Calu3 (cell line): Measurements from ENCODE around the gene ZIM2. TPM values are rescaled to one million over a fixed set of nuclear protein-coding genes. Genes with fewer than 3 reads are reported as not detected.

ENCODE experiments used
- BruUV-seq: library from RNA; stranded (reverse); fragments of 400-500 nt; replicated peaks from 2 replicates; lab custom pipeline; 2021; lab: Mats Ljungman, UMichigan
- CTCF ChIA-PET: fragments of 300-600 bp; sonication (Branson Sonifier 250); formaldehyde crosslinking; loops from one replicate; lab custom pipeline; 2022; ENCODE audit warnings: antibody characterized with exemption; lab: Charles Lee
- DNase-seq: peaks from one replicate; pipeline ENCODE4 v3.0.0; 2022
- H3K27ac Mint-ChIP-seq: one replicate; pipeline ENCODE4 v1.8.0; 2022; ENCODE audit warnings: mixed read lengths; ENCODE audit not compliant: unreplicated experiment
- H3K27me3 Mint-ChIP-seq: one replicate; pipeline ENCODE4 v1.8.0; 2022; ENCODE audit warnings: mixed read lengths; ENCODE audit not compliant: unreplicated experiment
- H3K36me3 Mint-ChIP-seq: one replicate; pipeline ENCODE4 v1.8.0; 2022; ENCODE audit warnings: mild to moderate bottlenecking, moderate library complexity, mixed read lengths; ENCODE audit not compliant: insufficient read depth, unreplicated experiment
- H3K4me1 Mint-ChIP-seq: one replicate; pipeline ENCODE4 v1.8.0; 2022; ENCODE audit warnings: mild to moderate bottlenecking, low read depth, mixed read lengths; ENCODE audit not compliant: unreplicated experiment
- H3K4me3 Mint-ChIP-seq: one replicate; pipeline ENCODE4 v1.8.0; 2022; ENCODE audit warnings: mild to moderate bottlenecking, low read depth, moderate library complexity, mixed read lengths; ENCODE audit not compliant: unreplicated experiment
- H3K9me3 Mint-ChIP-seq: one replicate; pipeline ENCODE4 v1.8.0; 2022; ENCODE audit warnings: low read depth, mixed read lengths; ENCODE audit not compliant: unreplicated experiment
- intact Hi-C: fragments of 100-400 bp; cut with micrococcal nuclease; formaldehyde crosslinking; loops from one replicate; pipeline ENCODE4 v1.10.0; 2022; ENCODE audit not compliant: unreplicated experiment
- total RNA-seq: library from RNA; stranded (reverse); gene quantifications from 2 replicates; pipeline ENCODE4 v1.2.3, GENCODE V29; 2022
- TF ChIP-seq, protein P1 (sequence below): fragments of 200-600 bp; IDR thresholded peaks from one replicate; pipeline ENCODE4 v1.8.0; 2022; ENCODE audit warnings: antibody characterized with exemption; ENCODE audit not compliant: unreplicated experiment

The ZIM2 gene
- total RNA-seq, 1 experiment from 2014 or later = not detected

DNA sequence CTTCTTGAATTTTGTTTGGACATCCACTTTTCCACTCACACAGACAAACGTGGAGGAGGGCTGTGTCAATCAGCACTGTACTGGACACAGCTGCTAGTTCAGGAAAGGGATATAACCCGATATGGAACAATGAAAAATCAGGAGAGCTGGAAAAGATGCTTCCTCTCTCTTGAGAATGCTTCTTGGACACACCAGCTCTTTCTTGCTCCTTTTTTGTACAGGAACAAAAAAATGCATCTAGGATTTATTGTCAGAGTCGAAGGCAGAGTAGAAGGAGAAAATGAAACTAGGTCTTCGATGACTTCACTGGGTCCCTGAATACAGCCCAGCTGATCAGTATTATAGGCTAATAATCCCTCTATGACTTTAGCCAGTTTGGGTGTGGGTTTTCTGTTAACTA, 62.2 kb downstream of the ZIM2 start:
- H3K27ac Mint-ChIP-seq = no peak overlapping the region
- TF ChIP-seq, protein P1, sequence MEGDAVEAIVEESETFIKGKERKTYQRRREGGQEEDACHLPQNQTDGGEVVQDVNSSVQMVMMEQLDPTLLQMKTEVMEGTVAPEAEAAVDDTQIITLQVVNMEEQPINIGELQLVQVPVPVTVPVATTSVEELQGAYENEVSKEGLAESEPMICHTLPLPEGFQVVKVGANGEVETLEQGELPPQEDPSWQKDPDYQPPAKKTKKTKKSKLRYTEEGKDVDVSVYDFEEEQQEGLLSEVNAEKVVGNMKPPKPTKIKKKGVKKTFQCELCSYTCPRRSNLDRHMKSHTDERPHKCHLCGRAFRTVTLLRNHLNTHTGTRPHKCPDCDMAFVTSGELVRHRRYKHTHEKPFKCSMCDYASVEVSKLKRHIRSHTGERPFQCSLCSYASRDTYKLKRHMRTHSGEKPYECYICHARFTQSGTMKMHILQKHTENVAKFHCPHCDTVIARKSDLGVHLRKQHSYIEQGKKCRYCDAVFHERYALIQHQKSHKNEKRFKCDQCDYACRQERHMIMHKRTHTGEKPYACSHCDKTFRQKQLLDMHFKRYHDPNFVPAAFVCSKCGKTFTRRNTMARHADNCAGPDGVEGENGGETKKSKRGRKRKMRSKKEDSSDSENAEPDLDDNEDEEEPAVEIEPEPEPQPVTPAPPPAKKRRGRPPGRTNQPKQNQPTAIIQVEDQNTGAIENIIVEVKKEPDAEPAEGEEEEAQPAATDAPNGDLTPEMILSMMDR = no peak
- no peak overlapping the region for H3K4me3 Mint-ChIP-seq
- BruUV-seq = no TSS peak
- H3K4me1 Mint-ChIP-seq = no peaks in the 10 kb centered on the region
- peaks cover 30% of the 10 kb centered on the region for H3K9me3 Mint-ChIP-seq
- no peaks in the 10 kb centered on the region for H3K36me3 Mint-ChIP-seq
- intact Hi-C loops = no loop called here
- CTCF ChIA-PET = no interaction called here
- H3K27me3 Mint-ChIP-seq = no peaks in the 10 kb centered on the region
- DNase-seq = no peak

DNA sequence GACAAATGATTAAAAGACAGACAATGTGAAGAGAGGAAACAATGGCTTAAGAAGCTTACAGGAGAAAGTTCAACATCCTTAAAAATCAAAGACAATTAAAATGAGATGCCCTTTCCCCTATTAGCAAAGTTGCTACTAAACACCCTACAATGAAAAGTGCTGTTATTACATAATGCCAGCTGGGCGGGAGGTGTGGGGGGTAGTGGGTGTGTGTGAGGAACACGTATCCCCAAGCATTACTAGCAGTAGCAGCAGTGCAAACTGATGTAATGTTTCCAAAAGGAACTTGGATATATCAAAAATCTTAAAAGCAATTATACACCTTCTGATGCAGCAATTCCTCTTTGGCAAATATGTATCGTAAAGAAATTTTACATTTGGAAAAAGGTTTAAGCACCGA, 70.9 kb downstream of the ZIM2 start:
- H3K27ac Mint-ChIP-seq = no peak overlapping the region
- H3K36me3 Mint-ChIP-seq = no peaks in the 10 kb centered on the region
- H3K9me3 Mint-ChIP-seq = peaks cover 20% of the 10 kb centered on the region
- no peaks in the 10 kb centered on the region for H3K4me1 Mint-ChIP-seq
- no peak for DNase-seq
- intact Hi-C loops = no loop called here
- BruUV-seq = no TSS peak
- no peak overlapping the region for H3K4me3 Mint-ChIP-seq
- TF ChIP-seq, protein P1 = no peak
- CTCF ChIA-PET = no interaction called here
- H3K27me3 Mint-ChIP-seq = no peaks in the 10 kb centered on the region

DNA sequence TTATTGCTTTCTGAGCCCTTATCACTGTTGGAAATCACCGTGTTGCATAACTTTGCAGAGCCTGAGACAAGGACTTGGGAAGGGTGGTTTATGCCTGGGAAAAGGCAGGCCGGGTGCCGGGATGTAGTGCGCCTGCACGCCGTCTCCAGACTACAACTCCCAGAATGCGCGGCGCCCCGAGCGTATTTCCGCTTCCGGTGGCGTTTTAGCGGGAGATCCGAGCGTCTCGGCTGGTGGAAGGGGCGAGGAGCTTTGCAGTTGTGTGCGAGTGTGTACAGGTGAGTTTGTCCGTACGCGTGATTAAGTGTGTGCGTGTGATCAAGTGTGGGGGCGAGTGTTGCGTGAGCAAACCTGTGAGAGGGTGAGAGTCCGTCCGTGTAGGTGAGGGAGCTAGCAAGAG, 75.4 kb downstream of the ZIM2 start:
- intact Hi-C loops = no loop called here
- Mint-ChIP-seq H3K27ac (no peak overlapping the region), H3K4me1 (no peaks in the 10 kb centered on the region), H3K36me3 (no peaks in the 10 kb centered on the region), H3K9me3 (peaks cover 21% of the 10 kb centered on the region), H3K4me3 (no peak overlapping the region), H3K27me3 (no peaks in the 10 kb centered on the region)
- BruUV-seq = no TSS peak
- no peak for DNase-seq
- TF ChIP-seq, protein P1 = no peak
- CTCF ChIA-PET = no interaction called here

DNA sequence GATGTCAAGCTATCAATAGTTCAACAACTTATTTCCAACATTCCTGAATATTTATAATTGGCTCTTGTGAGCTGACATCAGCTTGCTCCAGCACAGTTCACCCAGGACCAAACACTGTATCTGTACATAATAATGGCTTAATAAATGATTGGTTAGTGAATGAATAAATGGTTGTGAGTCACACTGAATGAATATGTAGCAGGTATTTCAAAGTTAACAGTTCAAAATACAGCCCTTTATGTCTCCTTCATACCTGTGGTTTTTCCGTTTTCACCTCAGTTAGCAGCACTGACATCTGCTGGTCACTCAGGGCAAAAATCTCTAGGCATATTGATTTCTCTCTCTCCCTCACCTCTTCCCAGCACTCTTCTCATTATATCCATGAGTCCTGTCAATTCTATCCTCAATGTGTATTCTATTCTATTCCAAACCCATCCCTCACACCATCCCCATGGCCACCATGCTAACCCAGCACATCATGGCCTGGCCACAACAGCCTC, 76.3 kb downstream of the ZIM2 start:
- H3K9me3 Mint-ChIP-seq = peaks cover 21% of the 10 kb centered on the region
- DNase-seq = no peak
- intact Hi-C loops = no loop called here
- no peaks in the 10 kb centered on the region for H3K36me3 Mint-ChIP-seq
- no peak overlapping the region for H3K4me3 Mint-ChIP-seq
- H3K4me1 Mint-ChIP-seq = no peaks in the 10 kb centered on the region
- TF ChIP-seq, protein P1 = no peak
- no peak overlapping the region for H3K27ac Mint-ChIP-seq
- no TSS peak for BruUV-seq
- no peaks in the 10 kb centered on the region for H3K27me3 Mint-ChIP-seq
- CTCF ChIA-PET = interaction anchor here (0.6 kb wide), 1 partner anchor 623 kb away, joined by 5 read pairs; the partner anchor contains the start of gene ZNF444
